LoVo (cell line): ENCODE data around the gene PCTP.

Source experiments
- DNase-seq: peaks from one replicate; pipeline ENCODE4 v3.0.0-alpha.2; 2016; ENCODE audit warnings: low spot score

Gene PCTP

GRCh38 chr17:55727920-55728319 is 22.9 kb upstream of the PCTP start:
- DNase-seq, result no peak

- no peak for DNase-seq
Measured at GRCh38 chr17:55728361-55728760, 22.5 kb upstream of the PCTP start.

- DNase-seq, result no peak
Measured at GRCh38 chr17:55728833-55729232, 22.0 kb upstream of the PCTP start.

- no peak for DNase-seq
Measured at GRCh38 chr17:55729484-55729883, 21.4 kb upstream of the PCTP start.

- no peak for DNase-seq
Measured at GRCh38 chr17:55730380-55730779, 20.5 kb upstream of the PCTP start.

- no peak for DNase-seq
Measured at GRCh38 chr17:55730808-55731207, 20.0 kb upstream of the PCTP start.

GRCh38 chr17:55731586-55732250 is 19.1 kb upstream of the PCTP start:
- no peak for DNase-seq

- no peak for DNase-seq
Measured at GRCh38 chr17:55734128-55734781, 16.6 kb upstream of the PCTP start.

GRCh38 chr17:55735731-55736405 is 15.0 kb upstream of the PCTP start:
- DNase-seq, result peak; percentile 37

- DNase-seq, result no peak
Measured at GRCh38 chr17:55737976-55738501, 12.8 kb upstream of the PCTP start.

- DNase-seq, result no peak
Measured at GRCh38 chr17:55740511-55741355, 10.1 kb upstream of the PCTP start.

GRCh38 chr17:55741356-55741700 is 9.5 kb upstream of the PCTP start:
- no peak for DNase-seq

GRCh38 chr17:55742272-55743102 is 8.4 kb upstream of the PCTP start:
- DNase-seq, result no peak

- DNase-seq, result peak; percentile 86
Measured at GRCh38 chr17:55743103-55743679, 7.7 kb upstream of the PCTP start.

- no peak for DNase-seq
Measured at GRCh38 chr17:55745258-55745657, 5.6 kb upstream of the PCTP start.

GRCh38 chr17:55746466-55746865 is 4.4 kb upstream of the PCTP start:
- no peak for DNase-seq

GRCh38 chr17:55747209-55747608 is 3.6 kb upstream of the PCTP start:
- DNase-seq, result no peak

- DNase-seq, result no peak
Measured at GRCh38 chr17:55748841-55749240, 2.0 kb upstream of the PCTP start.

GRCh38 chr17:55749985-55750384 is 866 bp upstream of the PCTP start:
- no peak for DNase-seq

GRCh38 chr17:55751720-55752250 is 934 bp downstream of the PCTP start:
- DNase-seq, result no peak

GRCh38 chr17:55756689-55757088 is 5.8 kb downstream of the PCTP start:
- DNase-seq, result no peak
